B cell (primary cell): ENCODE results near the gene DOP1B. TPM values are rescaled to one million over a fixed set of nuclear protein-coding genes. Genes with fewer than 3 reads are reported as not detected.

Source experiments
- ATAC-seq: fragments of 200-7000 bp; cut with Tn5 transposase; one replicate; pipeline ENCODE4 v1.10.0; 2021; ENCODE audit warnings: low read depth, mild to moderate bottlenecking, moderate number of reproducible peaks, moderate library complexity
- CTCF ChIA-PET: fragments of 350-600 bp; sonication (Branson Sonifier 250); formaldehyde crosslinking; loops from one replicate; lab custom pipeline; 2021; ENCODE audit warnings: antibody characterized with exemption, inconsistent platforms; lab: Charles Lee
- POLR2A ChIA-PET: fragments of 350-600 bp; sonication (Branson Sonifier 250); formaldehyde crosslinking; loops from one replicate; lab custom pipeline; 2021; ENCODE audit warnings: antibody characterized with exemption; lab: Charles Lee
- DNase-seq: peaks from one replicate; pipeline ENCODE4 v3.0.0; 2013
- H2AFZ ChIP-seq: 2 replicates; pipeline ENCODE4 v1.6.1; 2012; ENCODE audit warnings: mild to moderate bottlenecking, low read depth, low read length; ENCODE audit not compliant: insufficient read depth, poor library complexity, severe bottlenecking
- H3K27ac ChIP-seq, 2 donors: 1 replicate in 1 of 2; 2 replicates in 1 of 2; pipeline ENCODE4 v1.5.1; 2012 to 2013; ENCODE audit warnings: low read length in 2 of 2, mild to moderate bottlenecking in 2 of 2, moderate library complexity in 1 of 2
- H3K27me3 ChIP-seq, 4 experiments: fragments of 200-600 bp in 1 of 4; sonication (generic) in 1 of 4; replicated peaks in 1 of 4; 1 replicate in 2 of 4; 2 replicates in 2 of 4; pipeline versions ENCODE4 v1.6.1 to v1.7.0; 2013 to 2016; ENCODE audit warnings: low read length in 3 of 4, mild to moderate bottlenecking in 2 of 4, mixed read lengths in 1 of 4, moderate library complexity in 1 of 4; ENCODE audit not compliant: insufficient read depth in 4 of 4, control insufficient read depth in 3 of 4; ENCODE audit errors: control extremely low read depth in 1 of 4
- H3K36me3 ChIP-seq, 2 experiments: replicated peaks in 1 of 2; 1 replicate in 1 of 2; 2 replicates in 1 of 2; pipeline versions ENCODE4 v1.6.1 to v1.7.1; 2013; ENCODE audit warnings: low read length in 1 of 2; ENCODE audit not compliant: insufficient read depth in 2 of 2, control insufficient read depth in 1 of 2; ENCODE audit errors: control extremely low read depth in 1 of 2, extremely low read depth in 1 of 2
- H3K4me1 ChIP-seq, 2 donors: fragments of 200-600 bp in 1 of 2; sonication (generic) in 1 of 2; 1 replicate in 1 of 2; 2 replicates in 1 of 2; pipeline versions ENCODE4 v1.5.1 to v1.6.1; 2013 to 2017; ENCODE audit warnings: low read length in 2 of 2; ENCODE audit not compliant: control insufficient read depth in 2 of 2, insufficient read depth in 2 of 2
- H3K4me2 ChIP-seq: replicated peaks from 2 replicates; pipeline ENCODE3; 2012; ENCODE audit warnings: mild to moderate bottlenecking, low read depth, low read length; ENCODE audit not compliant: poor library complexity, severe bottlenecking
- H3K4me3 ChIP-seq, 5 experiments: fragments of 200-600 bp in 1 of 5; sonication (generic) in 1 of 5; 1 replicate in 3 of 5; 2 replicates in 2 of 5; pipeline versions ENCODE4 v1.5.1 to v1.7.0; 2011 to 2016; ENCODE audit warnings: low read length in 4 of 5, mild to moderate bottlenecking in 4 of 5, low read depth in 2 of 5, control low read depth in 1 of 5, moderate library complexity in 1 of 5; ENCODE audit not compliant: insufficient read depth in 1 of 5; ENCODE audit errors: control extremely low read depth in 1 of 5, extremely low read depth in 1 of 5
- H3K79me2 ChIP-seq: fragments of 200-600 bp; sonication (generic); one replicate; pipeline ENCODE4 v1.6.0; 2016; ENCODE audit warnings: low read length; ENCODE audit not compliant: control insufficient read depth, insufficient read depth
- H3K9ac ChIP-seq: fragments of 200-600 bp; sonication (generic); 2 replicates; pipeline ENCODE4 v1.6.1; 2017; ENCODE audit warnings: mild to moderate bottlenecking, low read length, moderate library complexity
- H3K9me3 ChIP-seq, 3 donors: one replicate each; pipeline versions ENCODE4 v1.6.1 to v1.7.1; 2013; ENCODE audit warnings: low read length in 2 of 3; ENCODE audit not compliant: control insufficient read depth in 2 of 3, insufficient read depth in 1 of 3; ENCODE audit errors: control extremely low read depth in 1 of 3
- H4K20me1 ChIP-seq: 2 replicates; pipeline ENCODE4 v1.6.0; 2012; ENCODE audit warnings: mild to moderate bottlenecking, low read length; ENCODE audit not compliant: insufficient read depth, control insufficient read depth, poor library complexity, severe bottlenecking
- H3K27ac Mint-ChIP-seq: one replicate; pipeline ENCODE4 v1.8.0; 2021; ENCODE audit warnings: mixed read lengths
- H3K27me3 Mint-ChIP-seq: one replicate; pipeline ENCODE4 v1.8.0; 2021; ENCODE audit warnings: mixed read lengths
- H3K4me1 Mint-ChIP-seq: one replicate; pipeline ENCODE4 v1.8.0; 2021; ENCODE audit warnings: mixed read lengths
- H3K4me3 Mint-ChIP-seq: one replicate; pipeline ENCODE4 v1.8.0; 2021; ENCODE audit warnings: mixed read lengths
- H3K9me3 Mint-ChIP-seq: one replicate; pipeline ENCODE4 v1.8.0; 2022; ENCODE audit warnings: mixed read lengths; ENCODE audit not compliant: insufficient read depth
- EZH2 ChIP-seq: IDR thresholded peaks from 2 replicates; pipeline ENCODE4 v1.6.1; 2012; ENCODE audit warnings: borderline replicate concordance, low read depth, mild to moderate bottlenecking, moderate library complexity, low read length; ENCODE audit not compliant: insufficient read depth, poor library complexity, severe bottlenecking
- WGBS: methylation state at CpG from one replicate; pipeline ENCODE4 v1.1.5; 2013; ENCODE audit warnings: missing lambda C conversion rate; ENCODE audit not compliant: insufficient coverage; 5-methylcytosine and 5-hydroxymethylcytosine counted together
- intact Hi-C: fragments of 100-400 bp; cut with micrococcal nuclease; formaldehyde crosslinking; loops from one replicate; pipeline ENCODE4 v1.10.0; 2022
- polyA plus RNA-seq: library from polyadenylated mRNA; depleted of rRNA; stranded (reverse); fragments of >200 nt; gene quantifications from 2 replicates; pipeline ENCODE4 v1.2.3, GENCODE V29; 2012
- total RNA-seq, 2 donors: library from RNA; stranded (reverse); fragments of 120-200 nt in 1 of 2; gene quantifications; 1 replicate in 1 of 2; 2 replicates in 1 of 2; pipeline versions ENCODE4 v1.2.3 to v1.2.4, GENCODE V29; 2013 to 2022
- TF ChIP-seq, protein P1 (sequence below): fragments of 200-600 bp; IDR thresholded peaks from one replicate; pipeline ENCODE4 v1.8.0; 2022; ENCODE audit warnings: antibody characterized with exemption, mild to moderate bottlenecking

DOP1B gene
- total and polyA plus RNA-seq, 2 donors (not counting 1 experiment from before 2014, with no cell fraction given): 31.3 to 44.2 TPM

DNA sequence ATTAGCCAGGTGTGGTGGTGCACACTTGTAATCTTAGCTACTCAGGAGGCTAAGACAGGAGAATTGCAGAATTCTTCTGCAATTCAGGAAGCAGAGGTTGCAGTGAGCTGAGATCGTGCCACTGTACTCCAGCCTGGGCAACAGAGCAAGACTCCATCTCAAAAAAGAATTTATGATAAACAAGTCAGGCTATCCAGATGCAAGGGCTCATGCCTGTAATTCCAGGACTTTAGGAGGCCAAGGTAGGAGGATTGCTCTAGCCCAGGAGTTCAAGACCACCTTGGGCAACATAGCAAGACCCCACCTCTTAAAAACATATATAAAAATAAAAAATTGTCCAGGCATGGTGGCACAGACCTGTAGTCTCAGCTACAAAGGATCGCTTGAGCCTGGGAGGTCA is 32.2 kb upstream of the DOP1B start:
- H4K20me1 ChIP-seq: no peaks in the 10 kb centered on the region
- H3K27ac ChIP-seq: no peak overlapping the region
- no peaks in the 10 kb centered on the region for H3K9me3 ChIP-seq
- POLR2A ChIA-PET: no interaction called here
- intact Hi-C loops: no loop called here
- CTCF ChIA-PET: interaction anchor here (1.0 to 1.6 kb wide), 4 partner anchors 10 to 53 kb away, joined by 3 to 6 read pairs (median 4); no protein-coding TSS in a partner anchor
- H3K9me3 Mint-ChIP-seq: no peaks in the 10 kb centered on the region
- H3K27me3 Mint-ChIP-seq: no peaks in the 10 kb centered on the region
- H3K27me3 ChIP-seq: no peaks in the 10 kb centered on the region
- no peak overlapping the region for H2AFZ ChIP-seq
- H3K4me1 ChIP-seq: peaks cover 0 to 3% of the 10 kb centered on the region in 2 donors
- DNase-seq: no peak
- no peak overlapping the region for H3K4me3 Mint-ChIP-seq
- H3K4me2 ChIP-seq: no peak overlapping the region
- TF ChIP-seq, protein P1, sequence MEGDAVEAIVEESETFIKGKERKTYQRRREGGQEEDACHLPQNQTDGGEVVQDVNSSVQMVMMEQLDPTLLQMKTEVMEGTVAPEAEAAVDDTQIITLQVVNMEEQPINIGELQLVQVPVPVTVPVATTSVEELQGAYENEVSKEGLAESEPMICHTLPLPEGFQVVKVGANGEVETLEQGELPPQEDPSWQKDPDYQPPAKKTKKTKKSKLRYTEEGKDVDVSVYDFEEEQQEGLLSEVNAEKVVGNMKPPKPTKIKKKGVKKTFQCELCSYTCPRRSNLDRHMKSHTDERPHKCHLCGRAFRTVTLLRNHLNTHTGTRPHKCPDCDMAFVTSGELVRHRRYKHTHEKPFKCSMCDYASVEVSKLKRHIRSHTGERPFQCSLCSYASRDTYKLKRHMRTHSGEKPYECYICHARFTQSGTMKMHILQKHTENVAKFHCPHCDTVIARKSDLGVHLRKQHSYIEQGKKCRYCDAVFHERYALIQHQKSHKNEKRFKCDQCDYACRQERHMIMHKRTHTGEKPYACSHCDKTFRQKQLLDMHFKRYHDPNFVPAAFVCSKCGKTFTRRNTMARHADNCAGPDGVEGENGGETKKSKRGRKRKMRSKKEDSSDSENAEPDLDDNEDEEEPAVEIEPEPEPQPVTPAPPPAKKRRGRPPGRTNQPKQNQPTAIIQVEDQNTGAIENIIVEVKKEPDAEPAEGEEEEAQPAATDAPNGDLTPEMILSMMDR: no peak
- no peak for TF ChIP-seq EZH2
- no peak for ATAC-seq
- no peak overlapping the region for H3K4me3 ChIP-seq
- no peaks in the 10 kb centered on the region for H3K36me3 ChIP-seq
- no peak overlapping the region for H3K9ac ChIP-seq
- no peaks in the 10 kb centered on the region for H3K79me2 ChIP-seq
- WGBS: 80% methylated on average over 1 of the region's 2 CpGs
- H3K4me1 Mint-ChIP-seq: peaks cover 8% of the 10 kb centered on the region
- no peak overlapping the region for H3K27ac Mint-ChIP-seq

DNA sequence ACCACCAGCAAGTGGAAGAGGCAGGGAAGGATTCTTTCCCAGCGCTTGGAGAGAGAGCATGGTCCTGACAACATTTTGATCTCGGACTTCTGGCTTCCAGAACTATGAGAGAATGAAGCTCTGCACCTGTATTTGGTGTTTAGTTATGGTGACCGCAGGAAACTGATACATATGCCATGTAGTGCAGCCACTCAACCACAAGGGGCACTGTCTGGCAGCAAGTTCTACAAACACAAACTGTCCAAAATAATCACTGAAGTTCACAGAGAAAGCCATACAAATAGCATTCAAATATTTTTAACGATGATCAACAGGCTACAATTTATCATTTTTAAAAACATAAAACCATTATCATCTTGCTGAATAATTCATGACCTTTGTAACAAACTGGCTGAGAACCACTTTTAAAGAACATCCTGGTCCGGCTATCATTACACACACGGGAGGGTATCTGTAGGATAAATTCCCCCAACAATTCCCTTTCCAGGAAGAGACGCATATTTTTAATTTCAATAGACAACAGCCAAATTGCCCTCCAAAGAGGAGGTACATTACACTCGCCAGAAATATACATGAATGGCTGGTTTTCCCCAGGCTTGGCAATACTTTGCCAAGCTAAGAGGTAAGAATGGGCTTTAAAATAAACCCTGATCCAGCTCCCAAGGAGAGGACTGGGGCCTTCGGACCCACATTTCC is 31.0 kb upstream of the DOP1B start:
- Histone ChIP-seq H3K27me3 (no peaks in the 10 kb centered on the region), H3K79me2 (no peaks in the 10 kb centered on the region), H2AFZ (no peak overlapping the region), H4K20me1 (no peaks in the 10 kb centered on the region), H3K4me3 (no peak overlapping the region), H3K27ac (no peak overlapping the region), H3K4me1 (peaks cover 3 to 9% of the 10 kb centered on the region in 2 donors), H3K36me3 (no peaks in the 10 kb centered on the region), H3K9ac (no peak overlapping the region), H3K4me2 (no peak overlapping the region), H3K9me3 (no peaks in the 10 kb centered on the region)
- Mint-ChIP-seq H3K4me1 (peaks cover 12% of the 10 kb centered on the region), H3K27ac (no peak overlapping the region), H3K4me3 (no peak overlapping the region), H3K9me3 (no peaks in the 10 kb centered on the region), H3K27me3 (no peaks in the 10 kb centered on the region)
- CTCF ChIA-PET: interaction anchor here (0.6 to 2.4 kb wide), 14 partner anchors 10 to 304 kb away, joined by 3 to 7 read pairs (median 3); no protein-coding TSS in a partner anchor
- WGBS: 51% methylated on average over 7 of the region's 9 CpGs
- POLR2A ChIA-PET: interaction anchor here (0.5 to 1.0 kb wide), 3 partner anchors 10 to 59 kb away, joined by 3 to 8 read pairs (median 3); no protein-coding TSS in a partner anchor
- intact Hi-C loops: loop anchor here (5.0 kb wide), 1 partner anchor 802 kb away; no protein-coding TSS in a partner anchor
- DNase-seq (peak; percentile 69), ATAC-seq (peak; percentile 52)
- TF ChIP-seq, protein P1: peak; percentile 95
- no peak for TF ChIP-seq EZH2
